Measurements from ENCODE around the gene PTGER2. TPM values are rescaled to one million over a fixed set of nuclear protein-coding genes. Genes with fewer than 3 reads are reported as not detected.

The PTGER2 gene
- polyA plus RNA-seq, 12 donors, result 0.37 to 1.6 (median 0.87) TPM; not detected in 2

- DNase-seq, result no peak
Observed at GRCh38 chr14:52369305-52369801, 55.2 kb downstream of the PTGER2 start.

GRCh38 chr14:52370406-52370935 lies 56.4 kb downstream of the PTGER2 start:
- DNase-seq, result no peak

DNA sequence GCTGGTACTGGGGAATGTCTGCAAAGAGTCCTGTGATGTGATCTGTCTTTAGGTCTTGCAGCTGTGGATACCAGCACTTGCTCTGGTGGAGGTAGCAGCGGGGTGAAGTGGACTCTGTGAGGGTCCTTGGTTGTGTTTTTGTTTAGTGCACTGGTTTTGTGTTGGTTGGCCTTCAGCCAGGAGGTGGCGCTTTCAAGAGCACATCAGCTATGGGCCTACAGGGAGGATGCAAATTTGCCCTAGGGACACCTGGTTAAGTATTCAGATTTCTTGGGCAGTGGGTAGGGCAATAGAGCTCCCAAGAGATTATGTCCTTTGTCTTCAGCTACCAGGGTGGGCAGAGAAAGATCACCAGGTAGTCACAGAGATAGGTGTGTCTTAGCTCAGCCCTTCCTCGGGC lies 63.8 kb downstream of the PTGER2 start:
- DNase-seq, result no peak

Other genes starting within 250 kb of the PTGER2 start
- gene NID2, start 245.3 kb upstream of the PTGER2 start, polyA plus RNA-seq (ENCODE audit: insufficient read length in 12 of 12), result 100 to 1,000 TPM in 6 of 12 donors, 10 to 100 TPM in 5, not detected in 1; 77.8 to 134 (median 103) TPM
- under 1 TPM in 10 of 12 donors, not detected in 2; 0.11 to 0.85 (median 0.41) TPM for gene PTGDR, start 46.6 kb upstream of the PTGER2 start, polyA plus RNA-seq (ENCODE audit: insufficient read length in 12 of 12)
- gene TXNDC16, start 238.2 kb downstream of the PTGER2 start, polyA plus RNA-seq (ENCODE audit: insufficient read length in 12 of 12), result 1 to 10 TPM in 11 of 12 donors, not detected in 1; 6.3 to 9.7 (median 7.1) TPM
- gene GPR137C, start 238.5 kb downstream of the PTGER2 start, polyA plus RNA-seq (ENCODE audit: insufficient read length in 12 of 12), result 1 to 10 TPM in 11 of 12 donors, not detected in 1; 3.6 to 6.1 (median 5.0) TPM

Data from muscle of arm (tissue), 12 donors.